ENCODE measurements around the gene ZNF532.

DNA sequence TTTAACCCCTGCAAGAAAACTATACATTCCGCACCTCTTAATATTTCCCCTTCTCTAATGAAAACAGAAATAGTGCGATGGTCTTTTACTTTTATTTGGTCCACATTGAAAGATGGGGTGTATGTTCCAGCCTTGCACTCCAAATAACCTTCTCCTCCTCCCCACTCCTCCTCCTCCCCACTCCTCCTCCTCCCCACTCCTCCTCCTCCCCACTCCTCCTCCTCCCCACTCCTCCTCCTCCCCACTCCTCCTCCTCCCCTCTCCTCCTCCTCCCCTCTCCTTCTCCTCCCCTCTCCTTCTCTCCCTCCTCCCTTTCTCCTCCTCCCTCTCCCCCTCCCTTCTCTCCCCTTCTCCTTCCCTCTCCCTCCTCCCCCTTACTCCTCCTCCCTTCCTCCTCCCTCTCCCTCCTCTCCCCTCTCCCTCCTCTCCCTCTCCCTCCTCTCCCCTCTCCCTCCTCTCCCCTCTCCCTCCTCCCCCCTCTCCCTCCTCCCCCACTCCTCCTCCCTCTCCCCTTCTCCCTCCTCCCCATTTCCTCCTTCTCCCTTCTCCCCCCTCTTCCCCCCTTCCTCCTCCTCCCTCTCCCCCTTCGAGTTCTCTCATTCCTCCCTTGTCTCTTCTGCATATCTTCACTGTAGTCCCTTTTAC, 70.4 kb downstream of the ZNF532 start:
- TF ChIP-seq, protein P1, sequence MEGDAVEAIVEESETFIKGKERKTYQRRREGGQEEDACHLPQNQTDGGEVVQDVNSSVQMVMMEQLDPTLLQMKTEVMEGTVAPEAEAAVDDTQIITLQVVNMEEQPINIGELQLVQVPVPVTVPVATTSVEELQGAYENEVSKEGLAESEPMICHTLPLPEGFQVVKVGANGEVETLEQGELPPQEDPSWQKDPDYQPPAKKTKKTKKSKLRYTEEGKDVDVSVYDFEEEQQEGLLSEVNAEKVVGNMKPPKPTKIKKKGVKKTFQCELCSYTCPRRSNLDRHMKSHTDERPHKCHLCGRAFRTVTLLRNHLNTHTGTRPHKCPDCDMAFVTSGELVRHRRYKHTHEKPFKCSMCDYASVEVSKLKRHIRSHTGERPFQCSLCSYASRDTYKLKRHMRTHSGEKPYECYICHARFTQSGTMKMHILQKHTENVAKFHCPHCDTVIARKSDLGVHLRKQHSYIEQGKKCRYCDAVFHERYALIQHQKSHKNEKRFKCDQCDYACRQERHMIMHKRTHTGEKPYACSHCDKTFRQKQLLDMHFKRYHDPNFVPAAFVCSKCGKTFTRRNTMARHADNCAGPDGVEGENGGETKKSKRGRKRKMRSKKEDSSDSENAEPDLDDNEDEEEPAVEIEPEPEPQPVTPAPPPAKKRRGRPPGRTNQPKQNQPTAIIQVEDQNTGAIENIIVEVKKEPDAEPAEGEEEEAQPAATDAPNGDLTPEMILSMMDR (IDR thresholded peaks at IDR 0.05) = no peak
- no peak for TF ChIP-seq POLR2A (IDR thresholded peaks at IDR 0.05)
- TF ChIP-seq POLR2AphosphoS5 (IDR thresholded peaks at IDR 0.05; ENCODE audit: insufficient read depth in 1 of 2, low read depth in 1 of 2) = no peak
